Mesendoderm (in vitro differentiated cells): ENCODE results near the gene PDGFRB.

ENCODE experiments used
- DNase-seq: peaks from one replicate; pipeline ENCODE4 v3.0.0; 2013
- H2AK5ac ChIP-seq: 2 replicates; pipeline ENCODE4 v1.6.1; 2013; ENCODE audit warnings: low read length, inconsistent platforms
- H2BK120ac ChIP-seq: 2 replicates; pipeline ENCODE4 v1.6.1; 2013; ENCODE audit warnings: low read depth, mild to moderate bottlenecking, low read length, moderate library complexity, mixed read lengths
- H2BK15ac ChIP-seq: replicated peaks from 2 replicates; pipeline ENCODE4 v1.6.1; 2013; ENCODE audit warnings: low read depth, mild to moderate bottlenecking, moderate library complexity
- H2BK5ac ChIP-seq: 2 replicates; pipeline ENCODE4 v1.6.1; 2013; ENCODE audit warnings: low read length, inconsistent platforms
- H3K18ac ChIP-seq: 2 replicates; pipeline ENCODE4 v1.6.1; 2013; ENCODE audit warnings: mild to moderate bottlenecking, low read length, mixed read lengths
- H3K23ac ChIP-seq: one replicate; pipeline ENCODE4 v1.6.1; 2013; ENCODE audit warnings: low read length
- H3K27ac ChIP-seq: 2 replicates; pipeline ENCODE4 v1.5.1; 2013; ENCODE audit warnings: low read depth, mild to moderate bottlenecking, inconsistent platforms, low read length, moderate library complexity
- H3K27me3 ChIP-seq: 2 replicates; pipeline ENCODE4 v1.6.1; 2013; ENCODE audit warnings: low read length, control low read depth, mild to moderate bottlenecking, inconsistent platforms; ENCODE audit not compliant: insufficient read depth, poor library complexity
- H3K36me3 ChIP-seq: 2 replicates; pipeline ENCODE4 v1.6.1; 2013; ENCODE audit warnings: low read length, inconsistent platforms; ENCODE audit not compliant: control insufficient read depth, insufficient read depth
- H3K4ac ChIP-seq: one replicate; pipeline ENCODE4 v1.6.1; 2013; ENCODE audit warnings: low read depth, mild to moderate bottlenecking, low read length, moderate library complexity
- H3K4me1 ChIP-seq: 2 replicates; pipeline ENCODE4 v1.6.1; 2013; ENCODE audit warnings: low read depth, low read length, inconsistent platforms; ENCODE audit not compliant: control insufficient read depth
- H3K4me2 ChIP-seq: 2 replicates; pipeline ENCODE4 v1.6.1; 2013; ENCODE audit warnings: low read length
- H3K4me3 ChIP-seq: 2 replicates; pipeline ENCODE4 v1.5.1; 2013; ENCODE audit warnings: mild to moderate bottlenecking, low read length
- H3K56ac ChIP-seq: one replicate; pipeline ENCODE4 v1.6.1; 2013; ENCODE audit warnings: low read length
- H3K79me1 ChIP-seq: 2 replicates; pipeline ENCODE4 v1.6.1; 2013; ENCODE audit warnings: low read length, inconsistent platforms
- H3K79me2 ChIP-seq: 2 replicates; pipeline ENCODE4 v1.6.1; 2013; ENCODE audit warnings: mild to moderate bottlenecking, low read length; ENCODE audit not compliant: control insufficient read depth, insufficient read depth
- H3K9ac ChIP-seq: 2 replicates; pipeline ENCODE4 v1.6.1; 2013; ENCODE audit warnings: low read length, inconsistent platforms
- H4K5ac ChIP-seq: one replicate; pipeline ENCODE4 v1.6.1; 2013; ENCODE audit warnings: low read length
- H4K8ac ChIP-seq: one replicate; pipeline ENCODE4 v1.6.1; 2013; ENCODE audit warnings: low read depth, mild to moderate bottlenecking, control low read depth, low read length, moderate library complexity
- WGBS: extraction: QIAGEN DNeasy Blood & Tissue Kit; methylation state at CpG from one replicate; pipeline ENCODE4 v1.1.7; 2013; ENCODE audit warnings: low lambda C conversion rate, missing lambda C conversion rate; ENCODE audit not compliant: insufficient coverage; ENCODE audit errors: extremely low coverage; 5-methylcytosine and 5-hydroxymethylcytosine counted together

PDGFRB gene

DNA sequence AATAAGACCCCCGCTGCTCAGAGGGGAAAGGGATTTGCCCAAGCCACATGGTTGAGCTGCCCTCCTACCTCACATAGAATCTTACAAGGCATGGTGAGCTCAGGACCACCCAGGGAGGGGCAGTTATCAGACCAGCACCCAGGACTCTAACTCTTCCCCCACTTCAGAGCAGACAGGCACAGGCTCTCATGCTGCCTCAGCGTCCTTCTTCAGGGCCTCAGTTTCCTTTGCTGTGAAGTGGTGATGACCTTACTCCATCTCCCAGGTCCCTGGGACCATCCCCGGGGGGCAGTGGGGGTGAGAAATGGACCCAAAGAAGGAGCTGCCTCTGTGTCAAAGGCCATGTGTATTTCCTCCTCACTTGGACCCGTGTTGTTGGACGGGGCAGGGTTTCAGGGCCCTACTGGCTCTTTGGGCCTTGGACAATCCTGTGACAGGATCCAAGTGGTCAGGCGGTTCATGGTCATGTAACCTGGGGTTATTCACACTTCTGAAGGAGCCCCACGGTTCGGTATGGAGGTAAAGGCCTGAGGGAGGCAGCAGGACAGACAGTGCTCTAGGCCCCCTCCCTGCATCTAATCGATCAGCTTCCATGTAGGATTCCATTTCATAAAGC, 37.6 kb downstream of the PDGFRB start:
- Histone ChIP-seq H3K4me1 (no peaks in the 10 kb centered on the region), H3K79me1 (no peaks in the 10 kb centered on the region), H3K79me2 (no peaks in the 10 kb centered on the region), H3K4me2 (no peak overlapping the region), H3K9ac (no peak overlapping the region), H2BK5ac (no peak overlapping the region), H3K4ac (no peak overlapping the region), H4K8ac (no peak overlapping the region), H3K27me3 (no peaks in the 10 kb centered on the region), H2BK15ac (no peak overlapping the region), H3K36me3 (no peaks in the 10 kb centered on the region), H4K5ac (no peak overlapping the region), H3K4me3 (no peak overlapping the region), H3K56ac (no peak overlapping the region), H3K23ac (no peak overlapping the region), H3K18ac (no peak overlapping the region), H2AK5ac (no peak overlapping the region), H3K27ac (no peak overlapping the region), H2BK120ac (no peak overlapping the region)
- DNase-seq, result no peak
- no CpG with 5 or more reads among the region's 9 CpGs for WGBS

DNA sequence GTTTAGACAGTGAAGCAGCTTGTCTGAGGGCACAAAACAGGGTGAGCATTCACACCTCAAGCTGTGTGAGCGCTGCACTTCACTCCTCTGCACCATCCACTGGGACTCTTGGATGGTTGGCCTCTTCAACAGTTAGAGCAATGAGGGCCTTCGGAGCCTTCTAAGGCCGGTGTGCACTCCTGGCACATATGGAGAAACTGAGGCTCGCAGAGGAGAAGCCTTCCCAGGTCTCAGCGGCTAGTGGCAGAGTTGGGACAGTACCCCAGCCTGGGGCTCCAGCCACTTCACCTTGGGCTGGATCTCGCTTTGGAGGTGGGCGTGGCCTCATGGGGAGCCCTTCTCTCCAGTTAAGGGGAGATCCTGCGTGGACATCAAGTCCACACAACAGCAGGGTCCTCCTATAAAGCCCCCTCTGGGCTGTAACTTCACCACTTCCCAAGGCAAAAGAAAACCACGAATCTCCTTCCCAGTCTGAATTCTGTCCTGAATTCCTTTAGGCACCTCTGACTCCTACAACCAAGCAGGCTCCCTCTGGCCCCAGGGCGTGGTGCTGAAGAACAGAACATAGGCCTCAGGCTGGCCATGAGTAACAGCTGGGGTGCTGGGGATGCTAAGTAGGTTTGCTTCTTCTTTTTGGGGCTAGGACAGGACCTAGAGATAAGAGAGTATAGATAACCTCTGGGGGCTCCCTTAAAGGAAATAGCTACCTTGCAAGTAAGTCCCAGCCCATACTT, 38.8 kb downstream of the PDGFRB start:
- Histone ChIP-seq H4K5ac (no peak overlapping the region), H3K18ac (no peak overlapping the region), H3K79me2 (no peaks in the 10 kb centered on the region), H3K4me1 (no peaks in the 10 kb centered on the region), H3K4me2 (no peak overlapping the region), H3K36me3 (no peaks in the 10 kb centered on the region), H2AK5ac (no peak overlapping the region), H3K27me3 (no peaks in the 10 kb centered on the region), H2BK15ac (no peak overlapping the region), H3K4ac (no peak overlapping the region), H2BK5ac (no peak overlapping the region), H2BK120ac (no peak overlapping the region), H3K56ac (no peak overlapping the region), H3K27ac (no peak overlapping the region), H3K79me1 (no peaks in the 10 kb centered on the region), H4K8ac (no peak overlapping the region), H3K4me3 (no peak overlapping the region), H3K9ac (no peak overlapping the region), H3K23ac (no peak overlapping the region)
- WGBS, result no CpG with 5 or more reads among the region's 10 CpGs
- peak; percentile 30 for DNase-seq

DNA sequence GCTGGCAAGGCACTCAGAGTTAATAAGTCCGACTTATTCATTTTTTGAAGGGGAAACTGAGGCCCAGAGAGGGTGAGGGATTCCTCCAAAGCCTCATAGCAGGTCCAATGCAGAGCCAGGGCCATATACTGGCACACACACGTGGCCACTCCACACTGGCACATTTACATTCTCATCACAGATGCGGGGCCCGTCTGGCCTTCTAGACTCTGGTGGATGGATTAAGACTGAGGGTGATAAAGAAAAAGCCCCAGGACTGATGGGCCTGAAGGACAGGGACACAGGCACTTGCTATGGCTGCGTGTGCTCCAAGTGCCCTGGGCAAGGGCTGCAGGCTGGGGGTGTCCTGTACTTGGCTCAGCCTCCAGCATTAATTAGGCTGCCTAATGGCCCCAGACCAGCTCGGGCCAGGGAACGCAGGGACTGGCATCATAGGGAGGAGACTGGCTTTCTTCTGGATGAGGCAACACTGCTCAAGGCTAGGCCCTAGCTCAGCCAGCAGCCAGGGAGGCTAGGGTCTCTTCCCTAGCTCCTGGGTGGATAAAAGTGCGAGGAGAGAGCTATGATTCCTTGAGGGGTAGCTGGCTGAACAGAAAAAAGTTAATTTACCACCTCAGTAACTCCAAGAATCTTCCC, 40.8 kb downstream of the PDGFRB start:
- no peak overlapping the region for H3K4me2 ChIP-seq
- H3K79me2 ChIP-seq, result no peaks in the 10 kb centered on the region
- no peaks in the 10 kb centered on the region for H3K27me3 ChIP-seq
- H3K4me3 ChIP-seq, result no peak overlapping the region
- no CpG with 5 or more reads among the region's 8 CpGs for WGBS
- no peak overlapping the region for H3K4ac ChIP-seq
- no peak overlapping the region for H3K9ac ChIP-seq
- H3K36me3 ChIP-seq, result no peaks in the 10 kb centered on the region
- no peak overlapping the region for H3K18ac ChIP-seq
- no peak overlapping the region for H2BK120ac ChIP-seq
- no peak overlapping the region for H3K23ac ChIP-seq
- H2BK5ac ChIP-seq, result no peak overlapping the region
- H3K27ac ChIP-seq, result no peak overlapping the region
- no peak overlapping the region for H2AK5ac ChIP-seq
- no peak overlapping the region for H2BK15ac ChIP-seq
- DNase-seq, result no peak
- no peak overlapping the region for H4K5ac ChIP-seq
- H3K4me1 ChIP-seq, result no peaks in the 10 kb centered on the region
- H4K8ac ChIP-seq, result no peak overlapping the region
- H3K56ac ChIP-seq, result no peak overlapping the region
- H3K79me1 ChIP-seq, result no peaks in the 10 kb centered on the region

DNA sequence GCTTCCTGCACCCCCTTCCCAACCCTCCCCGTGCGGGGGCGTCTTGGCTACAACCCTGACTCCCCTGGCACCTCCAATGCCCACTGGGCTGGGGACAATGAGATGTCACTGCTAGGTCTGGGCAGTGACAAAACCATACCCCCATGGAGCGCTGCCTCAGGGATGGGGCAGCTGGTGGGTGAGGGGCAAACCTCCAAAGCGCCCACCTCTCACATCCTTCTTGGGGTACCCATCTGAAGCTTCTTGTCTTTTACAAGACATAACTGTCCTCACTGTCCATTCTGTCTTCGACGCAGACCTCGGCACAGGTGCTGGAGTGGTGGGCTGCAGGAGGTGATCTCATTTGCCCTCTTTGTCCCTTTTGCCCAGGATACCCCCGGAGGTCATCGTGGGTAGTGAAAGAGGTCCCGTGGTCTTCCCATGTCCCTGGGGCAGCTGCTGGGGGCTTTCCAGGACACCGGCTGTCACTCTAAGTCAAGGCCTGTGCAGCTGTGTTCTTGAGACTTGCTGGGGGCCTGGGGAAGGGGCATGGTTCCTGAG, 41.5 kb downstream of the PDGFRB start:
- Histone ChIP-seq H3K18ac (no peak overlapping the region), H2AK5ac (no peak overlapping the region), H3K79me1 (no peaks in the 10 kb centered on the region), H4K5ac (no peak overlapping the region), H3K4me3 (no peak overlapping the region), H3K4ac (no peak overlapping the region), H3K56ac (no peak overlapping the region), H3K27ac (no peak overlapping the region), H3K4me2 (no peak overlapping the region), H4K8ac (no peak overlapping the region), H2BK5ac (no peak overlapping the region), H3K36me3 (no peaks in the 10 kb centered on the region), H3K79me2 (no peaks in the 10 kb centered on the region), H3K23ac (no peak overlapping the region), H2BK15ac (no peak overlapping the region), H3K27me3 (no peaks in the 10 kb centered on the region), H2BK120ac (no peak overlapping the region), H3K4me1 (no peaks in the 10 kb centered on the region), H3K9ac (no peak overlapping the region)
- DNase-seq, result peak; percentile 29
- WGBS, result no CpG with 5 or more reads among the region's 12 CpGs

DNA sequence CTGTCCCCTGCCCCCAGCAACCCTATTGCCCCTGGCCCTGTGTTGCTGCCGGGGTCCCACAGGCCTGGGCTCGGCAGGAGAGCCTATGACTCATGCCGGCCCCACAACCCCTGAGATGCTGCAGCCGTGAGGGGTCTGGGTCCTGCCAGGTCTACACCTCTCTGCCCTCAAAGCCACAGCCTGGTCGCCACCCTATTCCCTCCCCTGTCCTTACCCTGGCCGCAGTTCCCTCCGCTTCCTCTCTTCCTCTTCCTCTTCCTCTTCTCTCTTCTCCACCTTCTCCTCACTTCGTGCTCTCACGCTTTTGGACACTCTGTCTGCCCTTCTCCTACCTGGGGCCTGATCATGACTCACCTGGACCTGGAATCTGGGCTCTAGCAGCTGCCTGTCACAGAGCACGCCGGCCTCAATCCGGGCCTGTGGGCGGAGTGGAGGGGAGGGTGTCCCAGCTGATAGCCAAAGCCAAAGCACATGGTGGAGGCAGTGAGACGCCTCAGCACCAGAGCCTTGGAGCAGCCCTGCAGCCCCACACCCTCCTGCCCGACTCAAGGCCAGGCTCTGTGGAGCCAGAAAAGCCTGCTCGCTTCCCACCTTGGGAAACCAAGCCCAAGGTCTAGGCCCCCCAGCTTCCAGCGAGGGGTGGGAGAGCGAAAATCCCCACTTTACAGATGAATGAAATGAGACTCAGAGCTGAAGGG, 42.4 kb downstream of the PDGFRB start:
- Histone ChIP-seq H3K27ac (no peak overlapping the region), H3K36me3 (no peaks in the 10 kb centered on the region), H2AK5ac (no peak overlapping the region)

More for the DNA sequence above, 42.4 kb downstream of the PDGFRB start:
- Histone ChIP-seq H4K5ac (no peak overlapping the region), H3K4me1 (no peaks in the 10 kb centered on the region), H2BK120ac (no peak overlapping the region), H3K27me3 (no peaks in the 10 kb centered on the region), H3K9ac (no peak overlapping the region), H3K18ac (no peak overlapping the region), H4K8ac (no peak overlapping the region), H3K23ac (no peak overlapping the region), H2BK5ac (no peak overlapping the region), H3K4me2 (no peak overlapping the region), H3K4ac (no peak overlapping the region), H3K4me3 (no peak overlapping the region), H3K56ac (no peak overlapping the region), H2BK15ac (no peak overlapping the region), H3K79me2 (no peaks in the 10 kb centered on the region), H3K79me1 (no peaks in the 10 kb centered on the region)
- no CpG with 5 or more reads among the region's 18 CpGs for WGBS
- peak; percentile 75 for DNase-seq
